GM18508 (cell line): Measurements from ENCODE around the gene ARL17B.
"Not testable (repeated sequence)": the region's sequence is repeated elsewhere in the genome, so short reads cannot be mapped to it uniquely, and the experiment has no call there.

ENCODE experiments used
- ATAC-seq: cut with Tn5 transposase; IDR thresholded peaks from one replicate; pipeline ENCODE4 v1.9.1; 2021; ENCODE audit warnings: moderate number of reproducible peaks; ENCODE audit not compliant: insufficient read depth, unreplicated experiment

The ARL17B gene

GRCh38 chr17:46254215-46254614 is 107.4 kb downstream of the ARL17B start:
- ATAC-seq, result not testable (repeated sequence)

DNA sequence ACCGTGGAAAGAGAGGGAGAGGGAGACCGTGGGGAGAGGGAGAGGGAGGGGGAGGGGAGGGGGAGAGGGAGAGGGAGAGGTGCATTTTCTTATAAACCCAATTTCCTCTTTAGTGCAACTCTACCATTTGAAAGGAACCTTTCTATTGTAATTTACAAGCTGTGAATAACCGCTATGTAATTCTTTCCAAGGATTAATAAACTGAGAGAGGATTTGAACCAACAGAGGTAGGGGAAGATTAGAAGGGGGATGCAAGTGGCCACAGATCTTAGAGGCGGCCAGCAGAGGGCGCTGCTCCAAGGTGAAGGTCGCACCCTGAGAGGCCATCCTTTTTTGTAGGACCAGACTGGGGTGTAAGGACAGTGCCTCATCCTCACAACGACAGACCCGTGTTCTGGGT is 107.8 kb downstream of the ARL17B start:
- ATAC-seq, result not testable (repeated sequence)

GRCh38 chr17:46252804-46253203 is 108.8 kb downstream of the ARL17B start:
- not testable (repeated sequence) for ATAC-seq

DNA sequence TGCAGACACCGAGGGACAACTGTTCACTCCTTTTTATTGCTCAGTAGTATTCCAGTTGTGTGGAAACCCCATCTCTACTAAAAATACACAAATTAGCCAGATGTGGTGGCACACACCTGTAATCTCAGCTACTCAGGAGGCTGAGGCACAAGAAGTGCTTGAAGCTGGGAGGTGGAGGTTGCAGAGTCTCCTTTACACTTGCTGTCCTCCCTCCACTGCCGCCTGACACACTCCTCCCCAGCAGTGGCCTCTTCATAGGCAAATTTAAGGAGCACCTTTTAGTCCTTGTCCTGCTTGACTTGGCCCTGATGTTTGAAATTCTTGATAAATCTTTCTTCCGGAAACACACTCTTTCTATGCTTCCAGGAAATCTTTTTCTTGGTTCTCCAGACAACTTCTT is 112.4 kb downstream of the ARL17B start:
- ATAC-seq, result not testable (repeated sequence)

DNA sequence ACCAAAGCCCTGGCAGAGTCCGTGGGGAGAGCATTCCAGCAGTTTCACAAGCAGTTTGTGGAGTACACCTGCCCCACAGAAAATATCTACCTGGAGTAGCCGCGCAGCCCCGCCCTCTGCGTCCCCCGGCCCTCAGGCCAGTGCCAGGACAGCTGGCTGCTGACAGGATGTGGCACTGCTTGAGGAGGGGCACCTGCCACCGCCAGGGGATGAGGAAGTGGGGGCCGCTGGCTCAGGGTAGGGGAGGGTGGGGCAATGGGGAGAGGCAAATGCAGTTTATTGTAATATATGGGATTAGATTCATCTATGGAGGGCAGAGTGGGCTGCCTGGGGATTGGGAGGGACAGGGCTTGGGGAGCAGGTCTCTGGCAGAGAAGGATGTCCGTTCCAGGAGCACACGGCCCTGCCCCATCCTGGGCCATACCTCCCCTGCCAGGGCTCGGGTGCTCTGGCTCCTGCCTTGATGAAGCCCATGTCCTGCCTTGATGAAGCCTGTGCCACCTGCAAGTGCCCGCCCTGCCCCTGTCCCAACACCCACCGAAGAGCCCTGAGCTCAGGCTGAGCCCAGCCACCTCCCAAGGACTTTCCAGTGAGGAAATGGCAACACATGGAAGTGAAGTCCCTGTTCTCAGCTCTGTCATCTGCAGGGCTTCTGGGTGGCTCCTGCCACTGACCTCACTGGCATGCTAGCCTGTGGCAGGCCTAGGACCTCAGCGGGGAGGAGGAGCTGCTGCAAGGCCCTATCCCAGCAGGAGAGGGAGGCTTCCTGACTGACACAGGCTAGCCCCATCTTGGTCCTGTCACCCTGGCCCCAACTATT is 116.4 kb downstream of the ARL17B start:
- not testable (repeated sequence) for ATAC-seq

GRCh38 chr17:46244339-46244913 is 117.1 kb downstream of the ARL17B start:
- not testable (repeated sequence) for ATAC-seq

GRCh38 chr17:46243928-46244327 is 117.6 kb downstream of the ARL17B start:
- not testable (repeated sequence) for ATAC-seq

- not testable (repeated sequence) for ATAC-seq
Observed at GRCh38 chr17:46243505-46243904, 118.1 kb downstream of the ARL17B start.

DNA sequence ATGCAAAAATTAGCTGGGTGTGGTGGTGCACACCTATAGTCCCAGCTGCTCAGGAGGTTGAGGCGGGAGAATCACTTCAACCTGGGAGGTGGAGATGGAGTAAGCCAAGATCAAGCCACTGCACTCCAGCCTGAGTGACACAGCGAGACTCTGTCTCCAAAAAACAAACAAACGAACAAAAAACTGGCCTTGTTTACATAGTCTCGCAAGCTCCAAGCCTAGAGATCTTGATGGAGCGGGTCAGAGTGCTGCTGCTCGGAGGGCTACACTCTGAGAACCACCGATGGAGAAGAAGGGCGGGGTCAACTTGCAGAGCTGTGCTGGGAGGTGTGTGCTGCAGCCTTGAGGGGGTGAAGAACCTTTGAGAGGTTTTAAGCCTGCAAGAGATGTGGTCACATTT is 130.2 kb downstream of the ARL17B start:
- not testable (repeated sequence) for ATAC-seq

GRCh38 chr17:46225274-46225794 is 136.2 kb downstream of the ARL17B start:
- ATAC-seq, result peak; percentile 80

- ATAC-seq, result peak; percentile 1
Observed at GRCh38 chr17:46224864-46225263, 136.7 kb downstream of the ARL17B start.
